Measurements from ENCODE around the gene TMEM225B.

DNA sequence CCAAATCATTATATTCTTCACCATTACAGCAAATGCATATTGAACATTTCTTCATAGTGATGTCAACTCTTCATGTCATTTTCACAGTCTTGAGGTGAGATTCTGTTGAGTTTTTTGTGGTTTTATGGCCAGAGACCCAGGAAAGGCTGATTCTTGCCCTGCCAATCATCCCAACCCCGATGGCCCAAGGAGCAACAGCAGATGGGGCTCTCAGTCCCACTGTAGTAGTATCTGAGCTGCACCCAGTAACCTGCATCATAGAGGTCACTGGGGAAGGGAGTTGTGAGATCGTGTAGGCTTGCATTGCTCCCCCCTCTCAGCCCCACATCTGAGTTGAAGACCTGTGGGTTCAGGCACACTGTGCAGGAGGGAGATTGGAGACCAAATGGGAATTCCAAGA is 45.4 kb downstream of the TMEM225B start:
- TF ChIP-seq, protein P1, sequence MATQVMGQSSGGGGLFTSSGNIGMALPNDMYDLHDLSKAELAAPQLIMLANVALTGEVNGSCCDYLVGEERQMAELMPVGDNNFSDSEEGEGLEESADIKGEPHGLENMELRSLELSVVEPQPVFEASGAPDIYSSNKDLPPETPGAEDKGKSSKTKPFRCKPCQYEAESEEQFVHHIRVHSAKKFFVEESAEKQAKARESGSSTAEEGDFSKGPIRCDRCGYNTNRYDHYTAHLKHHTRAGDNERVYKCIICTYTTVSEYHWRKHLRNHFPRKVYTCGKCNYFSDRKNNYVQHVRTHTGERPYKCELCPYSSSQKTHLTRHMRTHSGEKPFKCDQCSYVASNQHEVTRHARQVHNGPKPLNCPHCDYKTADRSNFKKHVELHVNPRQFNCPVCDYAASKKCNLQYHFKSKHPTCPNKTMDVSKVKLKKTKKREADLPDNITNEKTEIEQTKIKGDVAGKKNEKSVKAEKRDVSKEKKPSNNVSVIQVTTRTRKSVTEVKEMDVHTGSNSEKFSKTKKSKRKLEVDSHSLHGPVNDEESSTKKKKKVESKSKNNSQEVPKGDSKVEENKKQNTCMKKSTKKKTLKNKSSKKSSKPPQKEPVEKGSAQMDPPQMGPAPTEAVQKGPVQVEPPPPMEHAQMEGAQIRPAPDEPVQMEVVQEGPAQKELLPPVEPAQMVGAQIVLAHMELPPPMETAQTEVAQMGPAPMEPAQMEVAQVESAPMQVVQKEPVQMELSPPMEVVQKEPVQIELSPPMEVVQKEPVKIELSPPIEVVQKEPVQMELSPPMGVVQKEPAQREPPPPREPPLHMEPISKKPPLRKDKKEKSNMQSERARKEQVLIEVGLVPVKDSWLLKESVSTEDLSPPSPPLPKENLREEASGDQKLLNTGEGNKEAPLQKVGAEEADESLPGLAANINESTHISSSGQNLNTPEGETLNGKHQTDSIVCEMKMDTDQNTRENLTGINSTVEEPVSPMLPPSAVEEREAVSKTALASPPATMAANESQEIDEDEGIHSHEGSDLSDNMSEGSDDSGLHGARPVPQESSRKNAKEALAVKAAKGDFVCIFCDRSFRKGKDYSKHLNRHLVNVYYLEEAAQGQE (IDR thresholded peaks at IDR 0.05; ENCODE audit: insufficient read depth in 1 of 2, low read depth in 2 of 2, low read length in 1 of 2), result no peak
- TF ChIP-seq POLR2AphosphoS5 (IDR thresholded peaks at IDR 0.05; ENCODE audit: low read depth, low read length), result no peak
- TF ChIP-seq, protein P2, sequence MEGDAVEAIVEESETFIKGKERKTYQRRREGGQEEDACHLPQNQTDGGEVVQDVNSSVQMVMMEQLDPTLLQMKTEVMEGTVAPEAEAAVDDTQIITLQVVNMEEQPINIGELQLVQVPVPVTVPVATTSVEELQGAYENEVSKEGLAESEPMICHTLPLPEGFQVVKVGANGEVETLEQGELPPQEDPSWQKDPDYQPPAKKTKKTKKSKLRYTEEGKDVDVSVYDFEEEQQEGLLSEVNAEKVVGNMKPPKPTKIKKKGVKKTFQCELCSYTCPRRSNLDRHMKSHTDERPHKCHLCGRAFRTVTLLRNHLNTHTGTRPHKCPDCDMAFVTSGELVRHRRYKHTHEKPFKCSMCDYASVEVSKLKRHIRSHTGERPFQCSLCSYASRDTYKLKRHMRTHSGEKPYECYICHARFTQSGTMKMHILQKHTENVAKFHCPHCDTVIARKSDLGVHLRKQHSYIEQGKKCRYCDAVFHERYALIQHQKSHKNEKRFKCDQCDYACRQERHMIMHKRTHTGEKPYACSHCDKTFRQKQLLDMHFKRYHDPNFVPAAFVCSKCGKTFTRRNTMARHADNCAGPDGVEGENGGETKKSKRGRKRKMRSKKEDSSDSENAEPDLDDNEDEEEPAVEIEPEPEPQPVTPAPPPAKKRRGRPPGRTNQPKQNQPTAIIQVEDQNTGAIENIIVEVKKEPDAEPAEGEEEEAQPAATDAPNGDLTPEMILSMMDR (IDR thresholded peaks at IDR 0.05), result no peak

Data from Panc1 (cell line).